NCI-H69 (cell line): Measurements from ENCODE around the gene ELF3.
A peak's percentile ranks its signal among the peaks of the same experiment; 100 is the strongest.
"Not testable (repeated sequence)": the region's sequence is repeated elsewhere in the genome, so short reads cannot be mapped to it uniquely, and the experiment has no call there.

Experiments
- DNase-seq: peaks from one replicate; lab custom pipeline; 2025; lab: John Stamatoyannopoulos, UW

Gene ELF3

GRCh38 chr1:202010180-202011015 is at the start of gene ELF3:
ELF3 (plus strand) TSS chr1:202010587; CDS start chr1:202011137, 550 bp downstream.
- peak; percentile 99 for DNase-seq

GRCh38 chr1:201962382-201962781 is 48.0 kb upstream of the ELF3 start:
- DNase-seq = not testable (repeated sequence)

- no peak for DNase-seq
These were observed 46.1 kb upstream of the ELF3 start for GRCh38 chr1:201964261-201964660.

- no peak for DNase-seq
These were observed 44.2 kb upstream of the ELF3 start for GRCh38 chr1:201966171-201966570.

- DNase-seq = no peak
These were observed 42.0 kb upstream of the ELF3 start for GRCh38 chr1:201968202-201968925.

- DNase-seq = peak; percentile 90
These were observed 39.8 kb upstream of the ELF3 start for GRCh38 chr1:201970334-201971159.

GRCh38 chr1:201982082-201982622 is 28.2 kb upstream of the ELF3 start:
- no peak for DNase-seq

GRCh38 chr1:201982623-201983379 is 27.6 kb upstream of the ELF3 start, which contains the start of gene RNPEP:
RNPEP (plus strand) TSS chr1:201982648; CDS start chr1:201982667, 19 bp downstream.
- peak; percentile 89 for DNase-seq

GRCh38 chr1:201983380-201983805 is 27.0 kb upstream of the ELF3 start:
- DNase-seq = no peak

- DNase-seq = no peak
These were observed 25.9 kb upstream of the ELF3 start for GRCh38 chr1:201984446-201984845.

- no peak for DNase-seq
These were observed 25.0 kb upstream of the ELF3 start for GRCh38 chr1:201985355-201985754.

- no peak for DNase-seq
These were observed 21.8 kb upstream of the ELF3 start for GRCh38 chr1:201988601-201989000.

- DNase-seq = no peak
These were observed 20.8 kb upstream of the ELF3 start for GRCh38 chr1:201989354-201990128.

- no peak for DNase-seq
These were observed 20.0 kb upstream of the ELF3 start for GRCh38 chr1:201990427-201990826.

GRCh38 chr1:201999625-202000238 is 10.7 kb upstream of the ELF3 start:
- peak; percentile 81 for DNase-seq

GRCh38 chr1:202002507-202002906 is 7.9 kb upstream of the ELF3 start:
- no peak for DNase-seq

- no peak for DNase-seq
These were observed 5.7 kb upstream of the ELF3 start for GRCh38 chr1:202004711-202005110.

- DNase-seq = peak; percentile 50
These were observed 4.4 kb upstream of the ELF3 start for GRCh38 chr1:202005958-202006357.

GRCh38 chr1:202007304-202007703 is 3.1 kb upstream of the ELF3 start:
- no peak for DNase-seq
